GM12878 (cell line): ENCODE results near the gene LGALS9C. TPM values are rescaled to one million over a fixed set of nuclear protein-coding genes. Genes with fewer than 3 reads are reported as not detected.
"Not testable (repeated sequence)": the region's sequence is repeated elsewhere in the genome, so short reads cannot be mapped to it uniquely, and the experiment has no call there.

Experiments
- ATAC-seq: fragments of 200-7000 bp; cut with Tn5 transposase; 3 replicates; pipeline ENCODE4 v1.9.1; 2020; ENCODE audit warnings: mild to moderate bottlenecking, moderate library complexity
- BruUV-seq: library from RNA; stranded (reverse); fragments of 400-500 nt; replicated peaks from 2 replicates; lab custom pipeline; 2021; lab: Mats Ljungman, UMichigan
- CTCF ChIA-PET: fragments of 300-600 bp; sonication (Branson Sonifier 250); formaldehyde crosslinking; extraction: SDS; loops from one replicate; lab custom pipeline; 2021; ENCODE audit warnings: inconsistent platforms; lab: Yijun Ruan, JAX
- POLR2A ChIA-PET: fragments of 350-600 bp; formaldehyde crosslinking; extraction: SDS; loops from one replicate; lab custom pipeline; 2021; ENCODE audit warnings: inconsistent platforms; lab: Charles Lee
- RAD21 ChIA-PET: fragments of 300-600 bp; sonication (Branson Sonifier 250); formaldehyde crosslinking; loops from one replicate; lab custom pipeline; 2023; ENCODE audit warnings: antibody characterized with exemption; ENCODE audit not compliant: unreplicated experiment; lab: Charles Lee
- SMC1A ChIA-PET: fragments of 300-600 bp; sonication (Branson Sonifier 250); formaldehyde crosslinking; loops from one replicate; lab custom pipeline; 2023; ENCODE audit not compliant: unreplicated experiment, uncharacterized antibody; lab: Charles Lee
- DNase-seq: peaks from one replicate; pipeline ENCODE4 v3.0.0-alpha.2; 2011; ENCODE audit warnings: low read depth, low spot score
- FAIRE-seq: peaks from 3 replicates; lab custom pipeline; 2011; peaks lifted over from hg19 to GRCh38; lab: Jason Lieb, UNC
- H2AFZ ChIP-seq: 2 replicates; pipeline ENCODE4 v1.6.0; 2011; ENCODE audit warnings: low read depth, low read length, control low read depth; ENCODE audit not compliant: control insufficient read depth
- H3K27ac ChIP-seq: 2 replicates; pipeline ENCODE4 v1.5.1; 2011; ENCODE audit warnings: control low read depth; ENCODE audit not compliant: control insufficient read depth, insufficient read depth
- H3K27me3 ChIP-seq, 2 experiments: replicated peaks in 1 of 2; 2 replicates each; pipeline versions ENCODE4 v1.6.0 to v1.6.1; 2011; ENCODE audit warnings: low read length in 1 of 2; ENCODE audit not compliant: control insufficient read depth in 2 of 2, insufficient read depth in 2 of 2
- H3K36me3 ChIP-seq, 2 experiments: 2 replicates each; pipeline ENCODE4 v1.5.1; 2011; ENCODE audit warnings: low read length in 1 of 2; ENCODE audit not compliant: control insufficient read depth in 2 of 2, insufficient read depth in 2 of 2
- H3K4me1 ChIP-seq: 2 replicates; pipeline ENCODE4 v1.6.1; 2011; ENCODE audit warnings: mild to moderate bottlenecking, low read length, moderate library complexity, mixed read lengths; ENCODE audit not compliant: control insufficient read depth, insufficient read depth
- H3K4me2 ChIP-seq: 2 replicates; pipeline ENCODE4 v1.6.0; 2011; ENCODE audit warnings: control low read depth; ENCODE audit not compliant: control insufficient read depth, insufficient read depth
- H3K4me3 ChIP-seq: fragments of 200-600 bp; sonication (generic); 2 replicates; pipeline ENCODE4 v1.5.1; 2016
- H3K79me2 ChIP-seq: 2 replicates; pipeline ENCODE4 v1.6.0; 2011; ENCODE audit warnings: low read length; ENCODE audit not compliant: control insufficient read depth, insufficient read depth
- H3K9ac ChIP-seq: 2 replicates; pipeline ENCODE4 v1.8.0; 2011; ENCODE audit warnings: low read length, control low read depth, mixed read lengths; ENCODE audit not compliant: control insufficient read depth, insufficient read depth
- H3K9me3 ChIP-seq: replicated peaks from 3 replicates; pipeline ENCODE4 v1.5.1; 2011; ENCODE audit warnings: mild to moderate bottlenecking, low read length; ENCODE audit not compliant: control insufficient read depth, insufficient read depth
- H4K20me1 ChIP-seq: 2 replicates; pipeline ENCODE4 v1.6.0; 2011; ENCODE audit not compliant: control insufficient read depth, insufficient read depth
- WGBS: methylation state at CpG from one replicate; pipeline ENCODE4 v1.1.6; 2016; ENCODE audit warnings: low lambda C conversion rate; ENCODE audit not compliant: insufficient replicate concordance, insufficient coverage; ENCODE audit errors: missing lambda C conversion rate; 5-methylcytosine and 5-hydroxymethylcytosine counted together
- in situ Hi-C: fragments of 300-500 bp; cut with MboI; formaldehyde crosslinking; loops from 9 replicates; pipeline ENCODE4 v1.14.3; 2018; ENCODE audit warnings: mixed read lengths
- intact Hi-C: fragments of 100-400 bp; cut with micrococcal nuclease; formaldehyde crosslinking; loops from one replicate; pipeline ENCODE4 v1.14.2; 2022; ENCODE audit not compliant: unreplicated experiment
- polyA plus RNA-seq, 11 experiments: library from polyadenylated mRNA; depleted of rRNA in 4 of 11; unstranded in 6 of 11; stranded (reverse) in 5 of 11; fragments of >200 nt; fragmentation: Nextera tagmentation in 4 of 11; fragmentation: Illumina TruSeq in 1 of 11; extraction: Ambion mirVana in 4 of 11; extraction: Trizol in 1 of 11; gene quantifications; 1 replicate in 1 of 11; 2 replicates in 10 of 11; pipeline versions ENCODE4 v1.2.1 to v1.2.3, GENCODE V29; 2011 to 2016; ENCODE audit warnings: inconsistent platforms in 2 of 11, missing spikeins in 2 of 11, low read depth in 1 of 11
- total RNA-seq, 4 experiments: library from RNA; depleted of rRNA in 3 of 4; stranded (reverse); fragments of >200 nt in 3 of 4; fragmentation: Illumina TruSeq in 1 of 4; extraction: Trizol in 1 of 4; gene quantifications; 2 replicates each; pipeline versions ENCODE4 v1.2.1 to v1.2.3, GENCODE V29; 2013 to 2021

LGALS9C gene
- total and polyA plus RNA-seq, 10 of the 15 experiments (the other 5 are each of a cell fraction or from before 2014, with no cell fraction given): 0.18 to 2.0 (median 1.1) TPM; not detected in 1

- H3K27me3 ChIP-seq, H2AFZ ChIP-seq, H3K79me2 ChIP-seq, ATAC-seq, RAD21 ChIA-PET, H3K27ac ChIP-seq, H3K36me3 ChIP-seq, H3K4me3 ChIP-seq, CTCF ChIA-PET, H3K9ac ChIP-seq, BruUV-seq, FAIRE-seq, DNase-seq, intact Hi-C loops, POLR2A ChIA-PET, H4K20me1 ChIP-seq, H3K9me3 ChIP-seq, H3K4me2 ChIP-seq, H3K4me1 ChIP-seq, SMC1A ChIA-PET, in situ Hi-C loops: not testable (repeated sequence)
- 61% methylated on average over 8 of the region's 8 CpGs for WGBS
These were observed 17.6 kb upstream of the LGALS9C start for GRCh38 chr17:18459035-18459434.

GRCh38 chr17:18463831-18464502, 12.6 kb upstream of the LGALS9C start:
- H3K4me3 ChIP-seq, H3K9me3 ChIP-seq, H3K79me2 ChIP-seq, ATAC-seq, RAD21 ChIA-PET, H3K27ac ChIP-seq, H3K4me1 ChIP-seq, H3K9ac ChIP-seq, POLR2A ChIA-PET, H3K36me3 ChIP-seq, H2AFZ ChIP-seq, H3K4me2 ChIP-seq, SMC1A ChIA-PET, FAIRE-seq, intact Hi-C loops, CTCF ChIA-PET, BruUV-seq, H3K27me3 ChIP-seq, DNase-seq, H4K20me1 ChIP-seq, in situ Hi-C loops: not testable (repeated sequence)
- WGBS: 60% methylated on average over 7 of the region's 11 CpGs

GRCh38 chr17:18466250-18466983, 10.2 kb upstream of the LGALS9C start:
- H4K20me1 ChIP-seq, H3K4me2 ChIP-seq, H3K9me3 ChIP-seq, POLR2A ChIA-PET, H3K9ac ChIP-seq, H3K27me3 ChIP-seq, H3K79me2 ChIP-seq, H3K27ac ChIP-seq, BruUV-seq, SMC1A ChIA-PET, FAIRE-seq, H2AFZ ChIP-seq, H3K4me3 ChIP-seq, H3K36me3 ChIP-seq, CTCF ChIA-PET, RAD21 ChIA-PET, H3K4me1 ChIP-seq, in situ Hi-C loops, intact Hi-C loops, DNase-seq, ATAC-seq: not testable (repeated sequence)
- WGBS: 36% methylated on average over 5 of the region's 6 CpGs

- FAIRE-seq, POLR2A ChIA-PET, in situ Hi-C loops, intact Hi-C loops, BruUV-seq, H3K79me2 ChIP-seq, H3K4me3 ChIP-seq, RAD21 ChIA-PET, H2AFZ ChIP-seq, H3K36me3 ChIP-seq, H3K27ac ChIP-seq, H3K27me3 ChIP-seq, H3K4me1 ChIP-seq, H3K9me3 ChIP-seq, DNase-seq, CTCF ChIA-PET, H3K9ac ChIP-seq, H3K4me2 ChIP-seq, SMC1A ChIA-PET, ATAC-seq, H4K20me1 ChIP-seq: not testable (repeated sequence)
- 27% methylated on average over 3 of the region's 5 CpGs for WGBS
These were observed 9.6 kb upstream of the LGALS9C start for GRCh38 chr17:18467001-18467400.
